Sigmoid colon (tissue), 4 donors: ENCODE measurements around the gene GBP7.

Experiments used
- EP300 ChIP-seq, 4 donors: sonication (generic); formaldehyde crosslinking; IDR thresholded peaks; one replicate each; pipeline ENCODE4 v1.6.1; 2017; ENCODE audit warnings: antibody characterized with exemption in 4 of 4
- TF ChIP-seq, protein P1 (sequence below), 4 experiments: fragments of 450-650 bp in 3 of 4; fragments of 200-600 bp in 1 of 4; IDR thresholded peaks; one replicate each; pipeline ENCODE4 v1.5.1; 2016 to 2019; ENCODE audit warnings: antibody characterized with exemption in 4 of 4, mild to moderate bottlenecking in 3 of 4, moderate library complexity in 2 of 4

DNA sequence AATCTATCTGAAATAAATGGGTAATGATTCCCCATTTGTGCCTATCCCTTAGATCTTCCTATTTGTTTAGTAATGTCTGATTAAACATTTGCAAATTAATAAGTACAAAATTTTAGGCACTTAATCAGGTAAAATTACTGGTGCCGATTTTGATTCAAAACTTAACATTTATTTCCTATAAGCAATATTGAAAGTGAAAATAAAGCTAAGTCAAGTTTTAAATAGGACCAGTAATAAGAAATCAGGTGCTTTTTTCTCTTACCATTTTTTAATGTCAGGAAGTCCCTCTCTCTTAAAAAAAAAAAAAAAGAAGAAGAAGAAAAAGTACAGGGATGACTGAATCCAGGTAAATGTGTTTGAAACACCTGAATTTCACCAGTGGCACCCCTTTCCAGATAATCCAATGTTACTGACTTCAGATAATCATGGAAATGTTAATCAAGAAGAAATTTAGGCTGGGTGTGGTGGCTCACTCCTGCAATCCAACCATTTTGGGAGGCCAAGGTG is 23.8 kb upstream of the GBP7 start:
- TF ChIP-seq, protein P1, sequence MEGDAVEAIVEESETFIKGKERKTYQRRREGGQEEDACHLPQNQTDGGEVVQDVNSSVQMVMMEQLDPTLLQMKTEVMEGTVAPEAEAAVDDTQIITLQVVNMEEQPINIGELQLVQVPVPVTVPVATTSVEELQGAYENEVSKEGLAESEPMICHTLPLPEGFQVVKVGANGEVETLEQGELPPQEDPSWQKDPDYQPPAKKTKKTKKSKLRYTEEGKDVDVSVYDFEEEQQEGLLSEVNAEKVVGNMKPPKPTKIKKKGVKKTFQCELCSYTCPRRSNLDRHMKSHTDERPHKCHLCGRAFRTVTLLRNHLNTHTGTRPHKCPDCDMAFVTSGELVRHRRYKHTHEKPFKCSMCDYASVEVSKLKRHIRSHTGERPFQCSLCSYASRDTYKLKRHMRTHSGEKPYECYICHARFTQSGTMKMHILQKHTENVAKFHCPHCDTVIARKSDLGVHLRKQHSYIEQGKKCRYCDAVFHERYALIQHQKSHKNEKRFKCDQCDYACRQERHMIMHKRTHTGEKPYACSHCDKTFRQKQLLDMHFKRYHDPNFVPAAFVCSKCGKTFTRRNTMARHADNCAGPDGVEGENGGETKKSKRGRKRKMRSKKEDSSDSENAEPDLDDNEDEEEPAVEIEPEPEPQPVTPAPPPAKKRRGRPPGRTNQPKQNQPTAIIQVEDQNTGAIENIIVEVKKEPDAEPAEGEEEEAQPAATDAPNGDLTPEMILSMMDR (IDR thresholded peaks at IDR 0.05) = no peak
- TF ChIP-seq EP300 (IDR thresholded peaks at IDR 0.05) = no peak
